Thyroid gland (tissue), 4 donors: ENCODE measurements around the gene SMARCB1. TPM values are rescaled to one million over a fixed set of nuclear protein-coding genes. Genes with fewer than 3 reads are reported as not detected.

Experiments
- DNase-seq, 2 donors: peaks; one replicate each; pipeline ENCODE4 v3.0.0-alpha.2; 2019
- H3K27ac ChIP-seq, 3 donors: fragments of 200-600 bp; sonication (generic); 1 replicate in 2 of 3; 2 replicates in 1 of 3; pipeline ENCODE4 v1.5.1; 2016 to 2019; ENCODE audit warnings: mild to moderate bottlenecking in 1 of 3, moderate library complexity in 1 of 3
- H3K27me3 ChIP-seq: fragments of 200-600 bp; sonication (generic); one replicate; pipeline ENCODE4 v1.5.1; 2019
- H3K36me3 ChIP-seq, 2 donors: fragments of 200-600 bp; sonication (generic); one replicate each; pipeline ENCODE4 v1.5.1; 2016 to 2019
- H3K4me1 ChIP-seq, 2 donors: fragments of 200-600 bp; sonication (generic); one replicate each; pipeline ENCODE4 v1.5.1; 2017 to 2019
- H3K4me3 ChIP-seq, 3 donors: fragments of 200-600 bp; sonication (generic); replicated peaks in 1 of 3; 1 replicate in 2 of 3; 2 replicates in 1 of 3; pipeline ENCODE4 v1.5.1; 2016; ENCODE audit warnings: mild to moderate bottlenecking in 1 of 3
- H3K9me3 ChIP-seq: fragments of 200-600 bp; sonication (generic); one replicate; pipeline ENCODE4 v1.5.1; 2017
- CTCF ChIP-seq, 6 experiments: fragments of 200-600 bp in 3 of 6; fragments of 450-650 bp in 3 of 6; sonication (generic) in 3 of 6; IDR thresholded peaks; one replicate each; pipeline ENCODE4 v1.5.1; 2016 to 2019; ENCODE audit warnings: antibody characterized with exemption in 6 of 6, mild to moderate bottlenecking in 2 of 6, inconsistent platforms in 1 of 6, moderate library complexity in 1 of 6
- POLR2A ChIP-seq, 2 donors: fragments of 450-650 bp; IDR thresholded peaks; one replicate each; pipeline ENCODE4 v1.6.1; 2017; ENCODE audit warnings: antibody characterized with exemption in 2 of 2, mild to moderate bottlenecking in 2 of 2, moderate library complexity in 1 of 2
- WGBS, 2 donors: methylation state at CpG; one replicate each; pipeline ENCODE4 v1.1.5; 2017; 5-methylcytosine and 5-hydroxymethylcytosine counted together
- intact Hi-C: fragments of 100-400 bp; cut with DNase I; formaldehyde crosslinking; loops from one replicate; pipeline ENCODE4 v1.15.1; 2023
- total RNA-seq, 4 donors: library from RNA; depleted of rRNA; stranded (reverse); fragments of >200 nt; gene quantifications; one replicate each; pipeline ENCODE4 v1.2.3, GENCODE V29; 2016

SMARCB1 gene
- total RNA-seq, 4 donors from 2014 or later = 59.8 to 107 (median 75.4) TPM

GRCh38 chr22:23750714-23751440 is 35.9 kb upstream of the SMARCB1 start, which contains the start of gene ZNF70:
Gene ZNF70, minus strand, starts transcription at chr22:23751112. Its CDS starts 5,972 bp downstream, at chr22:23745140.
- Histone ChIP-seq H3K4me1 (peaks cover 5 to 9% of the 10 kb centered on the region in 2 donors), H3K9me3 (no peaks in the 10 kb centered on the region), H3K27me3 (no peaks in the 10 kb centered on the region), H3K4me3 (peak within 1 kb of the TSS; percentile 61 to 78 (median 72)), H3K36me3 (no peaks in the 10 kb centered on the region), H3K27ac (peak within 1 kb of the TSS; percentile 82 to 91 (median 89))
- intact Hi-C loops = no loop called here
- DNase-seq = peak; percentile 93 to 94
- TF ChIP-seq POLR2A (IDR thresholded peaks at IDR 0.05) (peak in 1 of 2 donors; percentile 76), CTCF (IDR thresholded peaks at IDR 0.05) (peak in 2 of 6 experiments; percentile 13 to 20)
- WGBS, 2 donors = 0 to 2% methylated on average over 6 to 11 of the region's 78 CpGs

GRCh38 chr22:23751441-23751996 is 35.2 kb upstream of the SMARCB1 start:
- H3K4me3 ChIP-seq = peak overlapping the region; percentile 61 to 78 (median 72)
- WGBS, 2 donors = 31 to 39% methylated on average over 18 to 21 of the region's 22 CpGs
- DNase-seq = peak; percentile 44 to 55
- TF ChIP-seq CTCF (IDR thresholded peaks at IDR 0.05) = no peak
- TF ChIP-seq POLR2A (IDR thresholded peaks at IDR 0.05) = no peak
- H3K9me3 ChIP-seq = no peaks in the 10 kb centered on the region
- H3K4me1 ChIP-seq = peaks cover 5 to 9% of the 10 kb centered on the region in 2 donors
- H3K27me3 ChIP-seq = no peaks in the 10 kb centered on the region
- peak overlapping the region; percentile 82 to 91 (median 89) for H3K27ac ChIP-seq
- intact Hi-C loops = no loop called here
- H3K36me3 ChIP-seq = no peaks in the 10 kb centered on the region

- no peak overlapping the region for H3K4me3 ChIP-seq
- no peaks in the 10 kb centered on the region for H3K36me3 ChIP-seq
- no peaks in the 10 kb centered on the region for H3K9me3 ChIP-seq
- WGBS, 2 donors = 76 to 97% methylated on average over 8 to 9 of the region's 9 CpGs
- H3K4me1 ChIP-seq = peaks cover 5 to 9% of the 10 kb centered on the region in 2 donors
- H3K27ac ChIP-seq = no peak overlapping the region
- no peak for DNase-seq
- intact Hi-C loops = no loop called here
- TF ChIP-seq POLR2A (IDR thresholded peaks at IDR 0.05) (no peak), CTCF (IDR thresholded peaks at IDR 0.05) (no peak)
- H3K27me3 ChIP-seq = no peaks in the 10 kb centered on the region
These were observed 34.6 kb upstream of the SMARCB1 start for GRCh38 chr22:23752090-23752691.

- DNase-seq = no peak
- Histone ChIP-seq H3K27me3 (no peaks in the 10 kb centered on the region), H3K9me3 (no peaks in the 10 kb centered on the region), H3K4me1 (peaks cover 5 to 9% of the 10 kb centered on the region in 2 donors), H3K36me3 (no peaks in the 10 kb centered on the region), H3K27ac (no peak overlapping the region), H3K4me3 (no peak overlapping the region)
- 93 to 98% methylated on average over 16 of the region's 16 CpGs for WGBS, 2 donors
- TF ChIP-seq CTCF (IDR thresholded peaks at IDR 0.05) = no peak
- TF ChIP-seq POLR2A (IDR thresholded peaks at IDR 0.05) = no peak
- intact Hi-C loops = no loop called here
These were observed 34.0 kb upstream of the SMARCB1 start for GRCh38 chr22:23752750-23753149.

GRCh38 chr22:23753385-23753784 is 33.4 kb upstream of the SMARCB1 start:
- Histone ChIP-seq H3K27me3 (no peaks in the 10 kb centered on the region), H3K27ac (no peak overlapping the region), H3K4me3 (no peak overlapping the region), H3K9me3 (no peaks in the 10 kb centered on the region), H3K36me3 (no peaks in the 10 kb centered on the region), H3K4me1 (peaks cover 5 to 9% of the 10 kb centered on the region in 2 donors)
- no peak for DNase-seq
- intact Hi-C loops = no loop called here
- no peak for TF ChIP-seq POLR2A (IDR thresholded peaks at IDR 0.05)
- no peak for TF ChIP-seq CTCF (IDR thresholded peaks at IDR 0.05)
- 75 to 89% methylated on average over 2 of the region's 2 CpGs for WGBS, 2 donors
